Upper lobe of right lung (tissue), 1 donor: Measurements from ENCODE around the gene PDGFRB. TPM values are rescaled to one million over a fixed set of nuclear protein-coding genes. Genes with fewer than 3 reads are reported as not detected.

Experiments used
- ATAC-seq: fragments of 200-7000 bp; cut with Tn5 transposase; one replicate; pipeline ENCODE4 v1.9.1; 2020; ENCODE audit warnings: mild to moderate bottlenecking, moderate library complexity
- DNase-seq: peaks from one replicate; pipeline ENCODE4 v3.0.0-alpha.2; 2020
- H3K27ac ChIP-seq: fragments of 200-600 bp; one replicate; pipeline ENCODE4 v1.8.0; 2022
- H3K27me3 ChIP-seq: fragments of 200-600 bp; one replicate; pipeline ENCODE4 v1.8.0; 2022; ENCODE audit warnings: mild to moderate bottlenecking
- H3K36me3 ChIP-seq: fragments of 200-600 bp; one replicate; pipeline ENCODE4 v1.8.0; 2022
- H3K4me1 ChIP-seq: fragments of 200-600 bp; one replicate; pipeline ENCODE4 v1.8.0; 2022
- H3K4me3 ChIP-seq: fragments of 200-600 bp; one replicate; pipeline ENCODE4 v1.8.0; 2022; ENCODE audit warnings: mild to moderate bottlenecking
- H3K9me3 ChIP-seq: fragments of 200-600 bp; one replicate; pipeline ENCODE4 v1.8.0; 2022
- CTCF ChIP-seq: fragments of 200-600 bp; IDR thresholded peaks from one replicate; pipeline ENCODE4 v1.8.0; 2022; ENCODE audit warnings: antibody characterized with exemption
- intact Hi-C: fragments of 100-400 bp; cut with DNase I; formaldehyde crosslinking; loops from one replicate; pipeline ENCODE4 v1.11.0; 2022
- total RNA-seq: library from RNA; stranded (reverse); fragmentation: NEBNext Ultra II Directional; extraction: Animal tissue kit (Norgen Biotek cat#: 25700); gene quantifications from one replicate; pipeline ENCODE4 v1.2.1, GENCODE V29; 2021
- donor health status: DM: no; HTN: yes; CAD: no; lungs with severe emphysema.

PDGFRB gene
- total RNA-seq, 1 donor from 2014 or later, result 120 TPM

DNA sequence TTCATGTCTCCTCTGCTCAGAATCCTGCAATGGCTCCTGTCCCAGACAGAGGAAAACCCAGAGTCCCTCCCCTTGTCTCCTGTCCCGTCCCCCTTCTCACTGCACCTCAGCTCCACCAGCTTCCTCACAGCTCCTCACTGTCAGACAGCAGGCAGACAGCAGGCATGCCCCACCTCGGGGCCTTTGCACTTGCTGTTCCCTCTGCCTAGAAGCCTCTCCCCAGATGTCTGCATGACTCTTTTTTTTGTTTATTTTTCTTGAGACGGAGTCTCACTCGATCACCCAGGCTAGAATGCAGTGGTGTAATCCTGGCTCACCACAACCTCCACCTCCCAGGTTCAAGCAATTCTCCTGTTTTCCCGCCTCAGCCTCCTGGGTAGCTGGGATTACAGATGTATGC is 25.4 kb upstream of the PDGFRB start:
- DNase-seq, result no peak
- TF ChIP-seq CTCF, result no peak
- Histone ChIP-seq H3K9me3 (no peaks in the 10 kb centered on the region), H3K36me3 (no peaks in the 10 kb centered on the region), H3K27ac (peak overlapping the region; percentile 71), H3K27me3 (no peaks in the 10 kb centered on the region), H3K4me1 (peaks cover 18% of the 10 kb centered on the region), H3K4me3 (no peak overlapping the region)
- intact Hi-C loops, result no loop called here
- peak; percentile 4 for ATAC-seq

DNA sequence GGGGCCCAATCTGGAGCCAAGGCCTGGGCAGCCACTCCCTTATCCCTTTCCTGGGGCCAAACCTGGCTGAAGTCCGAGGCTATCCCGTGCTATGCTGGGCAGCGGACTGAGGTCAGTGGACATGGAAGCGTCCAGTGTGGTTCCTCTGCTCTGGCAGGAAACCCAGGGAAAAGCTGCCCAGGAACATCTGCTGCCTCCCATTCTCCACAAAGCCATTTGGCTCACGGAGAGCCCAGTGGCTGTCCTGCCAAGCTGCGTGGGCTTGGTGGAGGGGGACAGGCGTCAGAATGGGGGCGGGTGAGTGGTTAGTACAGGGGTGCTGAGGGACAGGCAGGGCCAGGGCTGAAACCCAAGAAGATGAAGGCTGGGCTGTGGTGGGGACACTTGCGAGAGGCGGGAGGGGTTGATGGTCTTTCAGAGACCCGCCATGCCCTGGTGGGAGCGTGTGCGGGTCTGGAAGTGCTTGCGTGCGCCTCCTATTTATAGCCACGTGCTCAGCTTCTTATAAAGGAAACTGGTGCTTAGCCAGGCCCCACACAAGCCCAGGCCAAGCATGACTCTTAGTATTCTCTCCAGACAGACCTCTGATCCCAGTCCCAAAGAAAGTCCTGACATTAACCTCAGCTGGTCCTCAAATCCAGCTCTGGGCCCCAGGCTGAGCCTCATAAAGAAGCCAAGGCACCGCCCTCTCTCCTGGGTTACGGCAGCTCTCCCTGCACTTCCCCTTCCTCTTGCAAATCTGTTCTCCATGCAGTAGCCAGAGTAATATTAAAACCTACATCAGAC is 24.8 kb upstream of the PDGFRB start:
- Histone ChIP-seq H3K27me3 (no peaks in the 10 kb centered on the region), H3K36me3 (no peaks in the 10 kb centered on the region), H3K4me3 (no peak overlapping the region), H3K4me1 (peaks cover 18% of the 10 kb centered on the region), H3K27ac (peak overlapping the region; percentile 71), H3K9me3 (no peaks in the 10 kb centered on the region)
- TF ChIP-seq CTCF, result no peak
- ATAC-seq (peak; percentile 55), DNase-seq (peak; percentile 73)
- intact Hi-C loops, result no loop called here

DNA sequence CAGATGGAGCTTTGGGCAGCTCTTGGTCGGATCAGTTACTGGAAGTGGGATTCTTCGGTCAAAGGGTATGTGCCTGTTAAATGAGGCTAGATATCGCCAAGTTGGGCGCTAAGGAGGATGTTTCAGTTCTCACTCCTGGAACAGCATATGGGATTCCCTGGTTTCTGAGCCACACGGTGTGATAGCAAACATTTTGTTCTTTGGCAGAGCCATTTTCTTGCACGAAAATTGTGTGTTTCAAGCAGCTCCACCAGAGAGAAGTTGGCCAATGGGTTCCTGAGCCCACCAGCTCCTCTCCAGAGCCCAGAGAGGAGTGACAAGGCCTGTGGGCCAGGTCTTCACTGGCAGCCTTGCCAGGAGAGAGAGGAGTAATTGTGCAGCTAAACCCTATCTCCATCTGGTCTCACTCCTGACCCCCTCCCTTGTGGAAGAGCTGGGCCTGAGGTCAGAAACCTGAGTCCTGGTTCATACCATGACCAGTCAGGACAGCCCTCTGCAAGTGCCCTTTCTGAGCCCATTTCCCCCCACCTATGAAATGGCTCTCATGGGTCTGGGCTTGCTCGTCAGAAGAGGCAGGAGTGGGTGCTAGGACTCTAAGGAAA is 23.5 kb upstream of the PDGFRB start:
- peaks cover 18% of the 10 kb centered on the region for H3K4me1 ChIP-seq
- intact Hi-C loops, result no loop called here
- no peak overlapping the region for H3K4me3 ChIP-seq
- H3K27me3 ChIP-seq, result no peaks in the 10 kb centered on the region
- H3K36me3 ChIP-seq, result no peaks in the 10 kb centered on the region
- ATAC-seq (no peak), DNase-seq (no peak)
- H3K9me3 ChIP-seq, result no peaks in the 10 kb centered on the region
- H3K27ac ChIP-seq, result peak overlapping the region; percentile 71
- TF ChIP-seq CTCF, result no peak

- Histone ChIP-seq H3K36me3 (no peaks in the 10 kb centered on the region), H3K27ac (no peak overlapping the region), H3K9me3 (no peaks in the 10 kb centered on the region), H3K4me3 (no peak overlapping the region), H3K4me1 (peaks cover 18% of the 10 kb centered on the region), H3K27me3 (no peaks in the 10 kb centered on the region)
- DNase-seq, result no peak
- no peak for ATAC-seq
- intact Hi-C loops, result no loop called here
- no peak for TF ChIP-seq CTCF
Observed at GRCh38 chr5:150178262-150178661, 22.6 kb upstream of the PDGFRB start.

- no peak overlapping the region for H3K4me3 ChIP-seq
- DNase-seq (no peak), ATAC-seq (no peak)
- peaks cover 18% of the 10 kb centered on the region for H3K4me1 ChIP-seq
- H3K9me3 ChIP-seq, result no peaks in the 10 kb centered on the region
- H3K36me3 ChIP-seq, result no peaks in the 10 kb centered on the region
- no peak overlapping the region for H3K27ac ChIP-seq
- no peaks in the 10 kb centered on the region for H3K27me3 ChIP-seq
- TF ChIP-seq CTCF, result no peak
- intact Hi-C loops, result no loop called here
Observed at GRCh38 chr5:150177721-150178120, 22.1 kb upstream of the PDGFRB start.
